Karpas-422 (cell line): ENCODE results near the gene CBX3. TPM values are rescaled to one million over a fixed set of nuclear protein-coding genes. Genes with fewer than 3 reads are reported as not detected.
"Not testable (repeated sequence)": the region's sequence is repeated elsewhere in the genome, so short reads cannot be mapped to it uniquely, and the experiment has no call there.

Experiments used
- DNase-seq: peaks from one replicate; pipeline ENCODE4 v3.0.0-alpha.2; 2015
- H2AFZ ChIP-seq: fragments of 200-600 bp; sonication (generic); 2 replicates; pipeline ENCODE4 v1.6.1; 2014; ENCODE audit warnings: antibody characterized with exemption, low read length, mixed read lengths
- H3K27ac ChIP-seq: fragments of 200-600 bp; sonication (generic); 2 replicates; pipeline ENCODE4 v1.5.1; 2014; ENCODE audit warnings: mild to moderate bottlenecking, low read length, moderate library complexity
- H3K27me3 ChIP-seq: fragments of 200-600 bp; sonication (generic); 2 replicates; pipeline ENCODE4 v1.6.1; 2014; ENCODE audit warnings: low read length, mixed read lengths
- H3K36me3 ChIP-seq: fragments of 200-600 bp; sonication (generic); 2 replicates; pipeline ENCODE4 v1.6.1; 2014; ENCODE audit warnings: low read length, mixed read lengths; ENCODE audit not compliant: insufficient read depth
- H3K4me1 ChIP-seq: fragments of 200-600 bp; sonication (generic); 2 replicates; pipeline ENCODE4 v1.6.1; 2014; ENCODE audit warnings: mild to moderate bottlenecking, low read length, mixed read lengths
- H3K4me2 ChIP-seq: fragments of 200-600 bp; sonication (generic); 2 replicates; pipeline ENCODE4 v1.6.1; 2014; ENCODE audit warnings: low read length, low read depth, mild to moderate bottlenecking; ENCODE audit not compliant: poor library complexity, severe bottlenecking
- H3K4me3 ChIP-seq: fragments of 200-600 bp; sonication (generic); 2 replicates; pipeline ENCODE4 v1.5.1; 2014; ENCODE audit warnings: mild to moderate bottlenecking, antibody characterized with exemption, low read length, mixed read lengths
- H3K79me2 ChIP-seq: fragments of 200-600 bp; sonication (generic); 2 replicates; pipeline ENCODE4 v1.6.1; 2014; ENCODE audit warnings: mild to moderate bottlenecking, low read length, mixed read lengths
- H3K9ac ChIP-seq: fragments of 200-600 bp; sonication (generic); 2 replicates; pipeline ENCODE4 v1.6.0; 2014; ENCODE audit warnings: low read length
- H3K9me2 ChIP-seq: fragments of 200-600 bp; sonication (generic), shearing (Covaris generic); replicated peaks from 2 replicates; pipeline ENCODE4 v1.6.0; 2014; ENCODE audit warnings: mild to moderate bottlenecking, low read length, moderate library complexity; ENCODE audit not compliant: insufficient read depth
- H3K9me3 ChIP-seq: fragments of 300-700, 200-600 bp; sonication (generic); 2 replicates; pipeline ENCODE4 v1.6.1; 2014; ENCODE audit warnings: low read length, mixed read lengths
- H4K20me1 ChIP-seq: fragments of 200-600 bp; sonication (generic); 2 replicates; pipeline ENCODE4 v1.6.1; 2014; ENCODE audit warnings: mild to moderate bottlenecking, antibody characterized with exemption, low read length, low read depth; ENCODE audit not compliant: insufficient read depth
- total RNA-seq: library from RNA; depleted of rRNA; stranded (reverse); fragments of >200 nt; shearing (Covaris generic); gene quantifications from 2 replicates; pipeline ENCODE4 v1.2.3, GENCODE V29; 2014; ENCODE audit warnings: low replicate concordance

The CBX3 gene
- total RNA-seq, 1 experiment from 2014 or later, result 168 TPM

DNA sequence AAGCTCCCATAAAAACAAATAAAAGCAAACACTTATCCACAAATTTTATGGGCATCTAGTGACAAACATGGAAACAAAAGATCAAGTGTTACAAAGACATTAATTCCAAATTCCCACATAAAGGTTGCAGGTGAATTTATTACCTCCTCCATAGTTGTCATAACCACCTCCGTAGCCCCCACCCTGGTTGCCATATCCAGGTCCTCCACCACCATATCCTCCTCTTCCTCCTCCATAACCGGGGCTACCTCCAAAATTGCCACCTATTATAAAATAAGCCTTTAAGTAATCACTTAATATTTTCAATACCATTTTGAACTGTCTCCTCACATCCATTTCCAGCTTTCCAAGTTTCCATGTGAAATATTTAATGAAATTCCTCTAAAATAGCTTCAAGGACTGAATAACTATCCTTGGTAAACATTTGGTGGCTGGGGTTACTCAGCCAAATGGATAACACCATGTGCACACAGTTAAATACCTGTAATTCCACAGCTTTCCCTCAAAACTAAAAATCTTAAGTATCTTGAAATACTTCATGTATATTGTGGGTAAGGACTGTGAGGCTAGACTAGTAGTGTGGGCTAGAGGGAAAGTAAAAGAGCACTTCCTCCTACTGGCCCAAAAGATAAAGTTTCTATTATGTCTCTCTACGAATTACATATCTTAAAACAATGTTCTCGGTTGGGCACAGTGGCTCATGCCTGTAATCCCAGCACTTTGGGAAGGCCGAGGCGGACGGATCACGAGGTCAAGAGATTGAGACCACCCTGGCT is 7.9 kb upstream of the CBX3 start:
- H3K4me2 ChIP-seq, result no peak overlapping the region
- no peak overlapping the region for H3K4me3 ChIP-seq
- DNase-seq, result peak; percentile 44
- peaks cover 32% of the 10 kb centered on the region for H3K79me2 ChIP-seq
- peaks cover 87% of the 10 kb centered on the region for H3K36me3 ChIP-seq
- H3K27me3 ChIP-seq, result no peaks in the 10 kb centered on the region
- H3K9ac ChIP-seq, result no peak overlapping the region
- H3K27ac ChIP-seq, result no peak overlapping the region
- H2AFZ ChIP-seq, result no peak overlapping the region
- H3K9me2 ChIP-seq, result no peaks in the 10 kb centered on the region
- H3K4me1 ChIP-seq, result peaks cover 34% of the 10 kb centered on the region
- H3K9me3 ChIP-seq, result no peaks in the 10 kb centered on the region
- peaks cover 80% of the 10 kb centered on the region for H4K20me1 ChIP-seq

GRCh38 chr7:26194764-26195163 is 6.8 kb upstream of the CBX3 start:
- DNase-seq, H3K9me2 ChIP-seq, H3K4me2 ChIP-seq, H2AFZ ChIP-seq, H3K4me3 ChIP-seq, H3K27me3 ChIP-seq, H3K9me3 ChIP-seq, H3K9ac ChIP-seq, H3K27ac ChIP-seq: not testable (repeated sequence)
- H3K79me2 ChIP-seq, result peaks cover 43% of the 10 kb centered on the region
- peaks cover 80% of the 10 kb centered on the region for H4K20me1 ChIP-seq
- H3K36me3 ChIP-seq, result peaks cover 87% of the 10 kb centered on the region
- peaks cover 39% of the 10 kb centered on the region for H3K4me1 ChIP-seq

DNA sequence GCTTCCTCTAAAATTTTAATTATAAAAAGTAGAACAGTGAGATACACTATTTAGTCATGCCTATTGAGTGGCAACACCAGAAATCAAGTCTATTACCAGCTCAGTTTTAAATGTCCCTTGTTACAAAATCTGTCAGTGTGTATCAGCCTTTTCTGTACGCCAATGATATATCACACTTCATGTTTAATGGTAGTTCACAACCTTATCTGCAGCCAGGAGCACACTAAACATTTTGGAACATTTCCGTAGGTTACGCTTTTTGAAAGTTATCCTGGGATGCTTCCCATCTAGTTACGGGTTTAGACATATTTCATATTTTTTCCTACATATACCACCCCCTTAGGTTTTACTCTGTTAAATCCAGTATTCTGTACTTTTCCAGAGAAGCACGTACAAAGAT is 6.4 kb upstream of the CBX3 start:
- Histone ChIP-seq H3K27ac (no peak overlapping the region), H4K20me1 (peaks cover 81% of the 10 kb centered on the region), H3K79me2 (peaks cover 47% of the 10 kb centered on the region), H3K36me3 (peaks cover 85% of the 10 kb centered on the region), H3K9me3 (no peaks in the 10 kb centered on the region), H3K9ac (no peak overlapping the region), H3K4me1 (peaks cover 39% of the 10 kb centered on the region), H3K4me3 (no peak overlapping the region), H2AFZ (no peak overlapping the region), H3K9me2 (no peaks in the 10 kb centered on the region), H3K4me2 (no peak overlapping the region), H3K27me3 (no peaks in the 10 kb centered on the region)
- DNase-seq, result peak; percentile 35

DNA sequence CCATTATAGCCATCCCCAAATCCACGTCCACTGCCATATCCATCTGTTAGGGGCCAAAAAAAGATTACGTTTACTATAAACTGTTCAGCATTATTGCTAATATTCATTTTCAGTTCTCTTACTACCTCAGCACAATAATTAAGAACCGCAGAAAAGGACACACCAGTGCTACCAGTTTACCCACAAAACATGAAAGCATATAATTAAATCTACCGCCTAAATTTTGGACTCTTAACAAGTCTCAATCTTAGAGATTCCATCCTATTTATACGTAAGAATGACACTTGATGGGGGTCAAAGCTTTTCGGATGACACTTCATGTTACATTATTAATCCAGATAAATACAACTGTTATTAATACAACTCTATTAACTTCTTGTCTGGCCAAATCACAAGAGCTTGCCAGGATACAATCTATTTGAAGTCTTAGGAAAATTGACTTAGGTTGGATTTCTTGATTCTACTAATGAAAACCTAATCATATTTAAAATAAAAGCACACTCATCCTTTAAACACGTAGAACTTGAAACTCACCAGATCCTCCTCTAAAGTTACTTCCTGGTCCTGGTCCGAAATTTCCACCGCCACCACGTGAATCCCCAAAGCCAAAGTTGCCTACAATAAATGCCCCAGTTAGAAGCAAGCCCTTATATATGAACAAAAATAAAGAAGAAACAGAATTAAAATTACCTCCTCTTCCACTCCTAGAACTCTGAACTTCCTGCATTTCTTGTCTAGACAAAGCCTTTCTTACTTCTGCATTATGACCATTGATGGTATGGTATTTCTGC is 5.5 kb upstream of the CBX3 start:
- Histone ChIP-seq H3K9ac (no peak overlapping the region), H3K4me3 (no peak overlapping the region), H3K9me2 (no peaks in the 10 kb centered on the region), H3K4me2 (peak overlapping the region; percentile 8), H3K36me3 (peaks cover 76% of the 10 kb centered on the region), H4K20me1 (peaks cover 74% of the 10 kb centered on the region), H3K4me1 (peaks cover 37% of the 10 kb centered on the region), H2AFZ (no peak overlapping the region), H3K27ac (no peak overlapping the region), H3K79me2 (peaks cover 51% of the 10 kb centered on the region), H3K27me3 (no peaks in the 10 kb centered on the region), H3K9me3 (no peaks in the 10 kb centered on the region)
- peak; percentile 35 for DNase-seq

- peaks cover 63% of the 10 kb centered on the region for H3K36me3 ChIP-seq
- no peaks in the 10 kb centered on the region for H3K9me3 ChIP-seq
- no peak overlapping the region for H2AFZ ChIP-seq
- peak overlapping the region; percentile 95 for H3K4me3 ChIP-seq
- peak overlapping the region; percentile 88 for H3K4me2 ChIP-seq
- H3K27me3 ChIP-seq, result no peaks in the 10 kb centered on the region
- peaks cover 65% of the 10 kb centered on the region for H4K20me1 ChIP-seq
- DNase-seq, result peak; percentile 59
- H3K27ac ChIP-seq, result peak overlapping the region; percentile 64
- H3K4me1 ChIP-seq, result peaks cover 37% of the 10 kb centered on the region
- no peak overlapping the region for H3K9ac ChIP-seq
- peaks cover 60% of the 10 kb centered on the region for H3K79me2 ChIP-seq
- no peaks in the 10 kb centered on the region for H3K9me2 ChIP-seq
Observed at GRCh38 chr7:26197153-26198115, 4.1 kb upstream of the CBX3 start.

- Histone ChIP-seq H3K27ac (peak overlapping the region; percentile 95), H2AFZ (no peak overlapping the region), H3K4me3 (peak overlapping the region; percentile 95), H3K9me3 (no peaks in the 10 kb centered on the region), H4K20me1 (peaks cover 62% of the 10 kb centered on the region), H3K9ac (peak overlapping the region; percentile 99), H3K27me3 (no peaks in the 10 kb centered on the region), H3K4me1 (peaks cover 44% of the 10 kb centered on the region), H3K4me2 (peak overlapping the region; percentile 88), H3K79me2 (peaks cover 68% of the 10 kb centered on the region), H3K36me3 (peaks cover 55% of the 10 kb centered on the region), H3K9me2 (no peaks in the 10 kb centered on the region)
- peak; percentile 81 for DNase-seq
Observed at GRCh38 chr7:26198133-26198780, 3.3 kb upstream of the CBX3 start.

DNA sequence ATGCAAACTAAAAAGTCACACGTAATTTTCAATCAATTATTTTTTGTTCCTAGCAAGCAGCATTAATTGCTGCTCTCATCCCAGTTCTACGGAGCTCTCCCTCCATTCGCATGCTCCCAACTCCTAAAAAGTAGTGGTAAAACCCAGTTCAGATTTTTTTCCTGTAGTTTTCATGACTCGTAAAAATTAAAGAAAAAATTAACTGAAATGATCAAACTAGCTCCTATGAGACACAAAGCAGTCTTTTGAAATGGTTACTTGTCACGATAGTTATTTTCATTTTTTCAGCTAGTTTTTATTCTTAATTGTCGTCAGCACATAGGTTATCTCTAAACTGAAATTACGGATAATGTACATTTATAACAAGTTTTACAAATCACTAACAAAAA is 2.8 kb upstream of the CBX3 start:
- Histone ChIP-seq H3K27me3 (no peaks in the 10 kb centered on the region), H3K4me1 (peaks cover 49% of the 10 kb centered on the region), H4K20me1 (peaks cover 62% of the 10 kb centered on the region), H3K27ac (peak overlapping the region; percentile 95), H3K36me3 (peaks cover 55% of the 10 kb centered on the region), H3K4me2 (peak overlapping the region; percentile 88), H3K9ac (peak overlapping the region; percentile 99), H3K4me3 (peak overlapping the region; percentile 95), H3K79me2 (peaks cover 73% of the 10 kb centered on the region), H3K9me3 (no peaks in the 10 kb centered on the region), H2AFZ (no peak overlapping the region), H3K9me2 (no peaks in the 10 kb centered on the region)
- DNase-seq, result peak; percentile 49
